ENCODE results near the gene GALNT10.
A peak's percentile ranks its signal among the peaks of the same experiment; 100 is the strongest.

The GALNT10 gene

GRCh38 chr5:154157483-154158378 is 32.8 kb upstream of the GALNT10 start:
- no peak overlapping the region for H3K4me3 ChIP-seq (replicated peaks; ENCODE audit: low read depth, low read length)
- DNase-seq (ENCODE audit: low read depth), result no peak
- TF ChIP-seq CTCF (IDR thresholded peaks at IDR 0.05; ENCODE audit: low read length, missing control alignments), result peak; percentile 16

GRCh38 chr5:154158379-154158737 is 32.2 kb upstream of the GALNT10 start:
- H3K4me3 ChIP-seq (replicated peaks; ENCODE audit: low read depth, low read length), result no peak overlapping the region
- no peak for TF ChIP-seq CTCF (IDR thresholded peaks at IDR 0.05; ENCODE audit: low read length, missing control alignments)
- DNase-seq (ENCODE audit: low read depth), result no peak

GRCh38 chr5:154159343-154159742 is 31.2 kb upstream of the GALNT10 start:
- no peak for DNase-seq (ENCODE audit: low read depth)
- no peak for TF ChIP-seq CTCF (IDR thresholded peaks at IDR 0.05; ENCODE audit: low read length, missing control alignments)
- no peak overlapping the region for H3K4me3 ChIP-seq (replicated peaks; ENCODE audit: low read depth, low read length)

GRCh38 chr5:154162539-154163151 is 27.9 kb upstream of the GALNT10 start:
- no peak overlapping the region for H3K4me3 ChIP-seq (replicated peaks; ENCODE audit: low read depth, low read length)
- no peak for TF ChIP-seq CTCF (IDR thresholded peaks at IDR 0.05; ENCODE audit: low read length, missing control alignments)
- DNase-seq (ENCODE audit: low read depth), result no peak

GRCh38 chr5:154163327-154164248 is 26.9 kb upstream of the GALNT10 start:
- no peak for DNase-seq (ENCODE audit: low read depth)
- no peak for TF ChIP-seq CTCF (IDR thresholded peaks at IDR 0.05; ENCODE audit: low read length, missing control alignments)

GRCh38 chr5:154164249-154164581 is 26.3 kb upstream of the GALNT10 start:
- no peak for TF ChIP-seq CTCF (IDR thresholded peaks at IDR 0.05; ENCODE audit: low read length, missing control alignments)
- no peak overlapping the region for H3K4me3 ChIP-seq (replicated peaks; ENCODE audit: low read depth, low read length)
- no peak for DNase-seq (ENCODE audit: low read depth)

More at GRCh38 chr5:154163327-154164248, 26.9 kb upstream of the GALNT10 start:
- H3K4me3 ChIP-seq (replicated peaks; ENCODE audit: low read depth, low read length), result no peak overlapping the region

All from fibroblast of pulmonary artery (primary cell).